GM12878 (cell line): Measurements from ENCODE around the gene TRHDE. TPM values are rescaled to one million over a fixed set of nuclear protein-coding genes. Genes with fewer than 3 reads are reported as not detected.

Experiments used
- ATAC-seq: fragments of 200-7000 bp; cut with Tn5 transposase; 3 replicates; pipeline ENCODE4 v1.9.1; 2020; ENCODE audit warnings: mild to moderate bottlenecking, moderate library complexity
- BruUV-seq: library from RNA; stranded (reverse); fragments of 400-500 nt; replicated peaks from 2 replicates; lab custom pipeline; 2021; lab: Mats Ljungman, UMichigan
- CTCF ChIA-PET: fragments of 300-600 bp; sonication (Branson Sonifier 250); formaldehyde crosslinking; extraction: SDS; loops from one replicate; lab custom pipeline; 2021; ENCODE audit warnings: inconsistent platforms; lab: Yijun Ruan, JAX
- POLR2A ChIA-PET: fragments of 350-600 bp; formaldehyde crosslinking; extraction: SDS; loops from one replicate; lab custom pipeline; 2021; ENCODE audit warnings: inconsistent platforms; lab: Charles Lee
- RAD21 ChIA-PET: fragments of 300-600 bp; sonication (Branson Sonifier 250); formaldehyde crosslinking; loops from one replicate; lab custom pipeline; 2023; ENCODE audit warnings: antibody characterized with exemption; ENCODE audit not compliant: unreplicated experiment; lab: Charles Lee
- SMC1A ChIA-PET: fragments of 300-600 bp; sonication (Branson Sonifier 250); formaldehyde crosslinking; loops from one replicate; lab custom pipeline; 2023; ENCODE audit not compliant: unreplicated experiment, uncharacterized antibody; lab: Charles Lee
- DNase-seq: peaks from one replicate; pipeline ENCODE4 v3.0.0-alpha.2; 2011; ENCODE audit warnings: low read depth, low spot score
- FAIRE-seq: peaks from 3 replicates; lab custom pipeline; 2011; peaks lifted over from hg19 to GRCh38; lab: Jason Lieb, UNC
- H2AFZ ChIP-seq: 2 replicates; pipeline ENCODE4 v1.6.0; 2011; ENCODE audit warnings: low read depth, low read length, control low read depth; ENCODE audit not compliant: control insufficient read depth
- H3K27ac ChIP-seq: 2 replicates; pipeline ENCODE4 v1.5.1; 2011; ENCODE audit warnings: control low read depth; ENCODE audit not compliant: control insufficient read depth, insufficient read depth
- H3K27me3 ChIP-seq, 2 experiments: replicated peaks in 1 of 2; 2 replicates each; pipeline versions ENCODE4 v1.6.0 to v1.6.1; 2011; ENCODE audit warnings: low read length in 1 of 2; ENCODE audit not compliant: control insufficient read depth in 2 of 2, insufficient read depth in 2 of 2
- H3K36me3 ChIP-seq, 2 experiments: 2 replicates each; pipeline ENCODE4 v1.5.1; 2011; ENCODE audit warnings: low read length in 1 of 2; ENCODE audit not compliant: control insufficient read depth in 2 of 2, insufficient read depth in 2 of 2
- H3K4me1 ChIP-seq: 2 replicates; pipeline ENCODE4 v1.6.1; 2011; ENCODE audit warnings: mild to moderate bottlenecking, low read length, moderate library complexity, mixed read lengths; ENCODE audit not compliant: control insufficient read depth, insufficient read depth
- H3K4me2 ChIP-seq: 2 replicates; pipeline ENCODE4 v1.6.0; 2011; ENCODE audit warnings: control low read depth; ENCODE audit not compliant: control insufficient read depth, insufficient read depth
- H3K4me3 ChIP-seq: fragments of 200-600 bp; sonication (generic); 2 replicates; pipeline ENCODE4 v1.5.1; 2016
- H3K79me2 ChIP-seq: 2 replicates; pipeline ENCODE4 v1.6.0; 2011; ENCODE audit warnings: low read length; ENCODE audit not compliant: control insufficient read depth, insufficient read depth
- H3K9ac ChIP-seq: 2 replicates; pipeline ENCODE4 v1.8.0; 2011; ENCODE audit warnings: low read length, control low read depth, mixed read lengths; ENCODE audit not compliant: control insufficient read depth, insufficient read depth
- H3K9me3 ChIP-seq: replicated peaks from 3 replicates; pipeline ENCODE4 v1.5.1; 2011; ENCODE audit warnings: mild to moderate bottlenecking, low read length; ENCODE audit not compliant: control insufficient read depth, insufficient read depth
- H4K20me1 ChIP-seq: 2 replicates; pipeline ENCODE4 v1.6.0; 2011; ENCODE audit not compliant: control insufficient read depth, insufficient read depth
- ATF7 ChIP-seq: fragments of 450-650 bp; IDR thresholded peaks from 2 replicates; pipeline ENCODE4 v1.6.1; 2016; ENCODE audit warnings: low read depth, mild to moderate bottlenecking
- BCLAF1 ChIP-seq: fragments of 450-650 bp; IDR thresholded peaks from 2 replicates; pipeline ENCODE4 v1.6.1; 2017; ENCODE audit warnings: antibody characterized with exemption, mild to moderate bottlenecking, moderate library complexity
- CREB1 ChIP-seq: IDR thresholded peaks from 2 replicates; pipeline ENCODE4 v1.6.1; 2012; ENCODE audit warnings: low read depth, mild to moderate bottlenecking, inconsistent platforms
- EZH2 ChIP-seq: IDR thresholded peaks from 2 replicates; pipeline ENCODE4 v1.6.1; 2012; ENCODE audit warnings: low read depth, mild to moderate bottlenecking, control low read depth, inconsistent platforms, low read length, borderline replicate concordance; ENCODE audit not compliant: control insufficient read depth
- HCFC1 ChIP-seq: fragments of 150-350 bp; IDR thresholded peaks from 2 replicates; pipeline ENCODE4 v1.6.1; 2014; ENCODE audit warnings: low read length
- HDAC6 ChIP-seq: fragments of 200-600 bp; sonication (generic); IDR thresholded peaks from one replicate; pipeline ENCODE4 v1.8.0; 2017; ENCODE audit warnings: antibody characterized with exemption; ENCODE audit not compliant: unreplicated experiment
- KDM1A ChIP-seq: fragments of 200-600 bp; sonication (generic); IDR thresholded peaks from 2 replicates; pipeline ENCODE4 v1.6.1; 2016; ENCODE audit warnings: borderline replicate concordance
- MAX ChIP-seq: IDR thresholded peaks from 2 replicates; pipeline ENCODE4 v1.6.1; 2012; ENCODE audit warnings: low read depth, low read length, improper control_type of control experiment
- NR2C1 ChIP-seq: fragments of 450-650 bp; IDR thresholded peaks from 2 replicates; pipeline ENCODE4 v1.6.1; 2017; ENCODE audit warnings: antibody characterized with exemption, mild to moderate bottlenecking, moderate library complexity
- PAX5 ChIP-seq: IDR thresholded peaks from 2 replicates; pipeline ENCODE4 v1.6.1; 2011; ENCODE audit warnings: low read depth, low read length, borderline replicate concordance
- PML ChIP-seq: IDR thresholded peaks from 2 replicates; pipeline ENCODE4 v1.6.1; 2012; ENCODE audit warnings: low read length, inconsistent platforms
- POLR2A ChIP-seq: IDR thresholded peaks from 2 replicates; pipeline ENCODE4 v1.6.1; 2011; ENCODE audit warnings: low read depth, mild to moderate bottlenecking, low read length
- RAD21 ChIP-seq: IDR thresholded peaks from 2 replicates; pipeline ENCODE4 v1.6.1; 2011; ENCODE audit warnings: mild to moderate bottlenecking, low read depth, low read length, moderate library complexity; ENCODE audit not compliant: insufficient read depth
- RFX5 ChIP-seq: IDR thresholded peaks from 2 replicates; pipeline ENCODE4 v1.6.1; 2011; ENCODE audit warnings: low read depth, low read length, improper control_type of control experiment
- SMAD1 ChIP-seq: fragments of 450-650 bp; IDR thresholded peaks from 2 replicates; pipeline ENCODE4 v1.6.1; 2018; ENCODE audit warnings: mild to moderate bottlenecking, low read depth; ENCODE audit not compliant: partially characterized antibody
- SPI1 ChIP-seq: IDR thresholded peaks from 2 replicates; pipeline ENCODE4 v1.6.1; 2011; ENCODE audit warnings: low read depth, mild to moderate bottlenecking, low read length, moderate library complexity, borderline replicate concordance; ENCODE audit not compliant: insufficient read depth
- SREBF2 ChIP-seq: IDR thresholded peaks from 2 replicates; pipeline ENCODE4 v1.6.1; 2012; ENCODE audit warnings: mild to moderate bottlenecking, low read length
- TARDBP ChIP-seq: IDR thresholded peaks from 2 replicates; pipeline ENCODE4 v1.6.1; 2016; ENCODE audit warnings: borderline replicate concordance
- TBL1XR1 ChIP-seq: IDR thresholded peaks from 2 replicates; pipeline ENCODE4 v1.6.1; 2012; ENCODE audit warnings: low read depth, low read length, improper control_type of control experiment
- in situ Hi-C: fragments of 300-500 bp; cut with MboI; formaldehyde crosslinking; loops from 9 replicates; pipeline ENCODE4 v1.14.3; 2018; ENCODE audit warnings: mixed read lengths
- intact Hi-C: fragments of 100-400 bp; cut with micrococcal nuclease; formaldehyde crosslinking; loops from one replicate; pipeline ENCODE4 v1.14.2; 2022; ENCODE audit not compliant: unreplicated experiment
- polyA plus RNA-seq, 11 experiments: library from polyadenylated mRNA; depleted of rRNA in 4 of 11; unstranded in 6 of 11; stranded (reverse) in 5 of 11; fragments of >200 nt; fragmentation: Nextera tagmentation in 4 of 11; fragmentation: Illumina TruSeq in 1 of 11; extraction: Ambion mirVana in 4 of 11; extraction: Trizol in 1 of 11; gene quantifications; 1 replicate in 1 of 11; 2 replicates in 10 of 11; pipeline versions ENCODE4 v1.2.1 to v1.2.3, GENCODE V29; 2011 to 2016; ENCODE audit warnings: inconsistent platforms in 2 of 11, missing spikeins in 2 of 11, low read depth in 1 of 11
- total RNA-seq, 4 experiments: library from RNA; depleted of rRNA in 3 of 4; stranded (reverse); fragments of >200 nt in 3 of 4; fragmentation: Illumina TruSeq in 1 of 4; extraction: Trizol in 1 of 4; gene quantifications; 2 replicates each; pipeline versions ENCODE4 v1.2.1 to v1.2.3, GENCODE V29; 2013 to 2021
- TF ChIP-seq, protein P1 (sequence below): fragments of 450-650 bp; IDR thresholded peaks from 2 replicates; pipeline ENCODE4 v1.6.1; 2016; ENCODE audit warnings: mild to moderate bottlenecking
- TF ChIP-seq, protein P2 (sequence below): fragments of 450-650 bp; conservative IDR thresholded peaks from 2 replicates; pipeline ENCODE4 v1.6.1; 2017; ENCODE audit warnings: mild to moderate bottlenecking, moderate library complexity

Gene TRHDE
- total and polyA plus RNA-seq, 10 of the 15 experiments (the other 5 are each of a cell fraction or from before 2014, with no cell fraction given) = not detected

GRCh38 chr12:72692338-72692737 lies 420.2 kb downstream of the TRHDE start (continued):
- TF ChIP-seq NR2C1 (no peak), RAD21 (no peak)

GRCh38 chr12:72694193-72694592 lies 422.0 kb downstream of the TRHDE start:
- Histone ChIP-seq H3K4me1 (no peaks in the 10 kb centered on the region), H3K9ac (no peak overlapping the region), H3K4me2 (no peak overlapping the region), H3K36me3 (no peaks in the 10 kb centered on the region), H3K4me3 (no peak overlapping the region), H2AFZ (no peak overlapping the region), H3K79me2 (no peaks in the 10 kb centered on the region), H3K27me3 (no peaks in the 10 kb centered on the region), H3K9me3 (no peaks in the 10 kb centered on the region), H3K27ac (no peak overlapping the region), H4K20me1 (no peaks in the 10 kb centered on the region)
- BruUV-seq = no TSS peak
- ChIA-PET SMC1A (interaction anchor here (1.5 kb wide), 1 partner anchor 17 kb away, joined by 3 read pairs; no protein-coding TSS in a partner anchor), CTCF (no interaction called here), POLR2A (interaction anchor here (0.5 kb wide), 1 partner anchor 1000 kb away, joined by 4 read pairs; no protein-coding TSS in a partner anchor), RAD21 (no interaction called here)
- intact Hi-C loops (no loop called here), in situ Hi-C loops (no loop called here)
- DNase-seq = no peak
- FAIRE-seq = no peak
- ATAC-seq = no peak
- TF ChIP-seq KDM1A = no peak
- TF ChIP-seq CREB1 = no peak
- TF ChIP-seq POLR2A = no peak
- TF ChIP-seq HDAC6 = no peak
- TF ChIP-seq RFX5 = no peak
- TF ChIP-seq HCFC1 = no peak
- TF ChIP-seq, protein P1, sequence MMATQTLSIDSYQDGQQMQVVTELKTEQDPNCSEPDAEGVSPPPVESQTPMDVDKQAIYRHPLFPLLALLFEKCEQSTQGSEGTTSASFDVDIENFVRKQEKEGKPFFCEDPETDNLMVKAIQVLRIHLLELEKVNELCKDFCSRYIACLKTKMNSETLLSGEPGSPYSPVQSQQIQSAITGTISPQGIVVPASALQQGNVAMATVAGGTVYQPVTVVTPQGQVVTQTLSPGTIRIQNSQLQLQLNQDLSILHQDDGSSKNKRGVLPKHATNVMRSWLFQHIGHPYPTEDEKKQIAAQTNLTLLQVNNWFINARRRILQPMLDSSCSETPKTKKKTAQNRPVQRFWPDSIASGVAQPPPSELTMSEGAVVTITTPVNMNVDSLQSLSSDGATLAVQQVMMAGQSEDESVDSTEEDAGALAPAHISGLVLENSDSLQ = no peak
- TF ChIP-seq TARDBP = no peak
- no peak for TF ChIP-seq SMAD1
- TF ChIP-seq SPI1 = no peak
- TF ChIP-seq PML = no peak
- TF ChIP-seq MAX = no peak
- no peak for TF ChIP-seq EZH2
- no peak for TF ChIP-seq BCLAF1
- no peak for TF ChIP-seq SREBF2
- TF ChIP-seq TBL1XR1 = no peak
- TF ChIP-seq, protein P2, sequence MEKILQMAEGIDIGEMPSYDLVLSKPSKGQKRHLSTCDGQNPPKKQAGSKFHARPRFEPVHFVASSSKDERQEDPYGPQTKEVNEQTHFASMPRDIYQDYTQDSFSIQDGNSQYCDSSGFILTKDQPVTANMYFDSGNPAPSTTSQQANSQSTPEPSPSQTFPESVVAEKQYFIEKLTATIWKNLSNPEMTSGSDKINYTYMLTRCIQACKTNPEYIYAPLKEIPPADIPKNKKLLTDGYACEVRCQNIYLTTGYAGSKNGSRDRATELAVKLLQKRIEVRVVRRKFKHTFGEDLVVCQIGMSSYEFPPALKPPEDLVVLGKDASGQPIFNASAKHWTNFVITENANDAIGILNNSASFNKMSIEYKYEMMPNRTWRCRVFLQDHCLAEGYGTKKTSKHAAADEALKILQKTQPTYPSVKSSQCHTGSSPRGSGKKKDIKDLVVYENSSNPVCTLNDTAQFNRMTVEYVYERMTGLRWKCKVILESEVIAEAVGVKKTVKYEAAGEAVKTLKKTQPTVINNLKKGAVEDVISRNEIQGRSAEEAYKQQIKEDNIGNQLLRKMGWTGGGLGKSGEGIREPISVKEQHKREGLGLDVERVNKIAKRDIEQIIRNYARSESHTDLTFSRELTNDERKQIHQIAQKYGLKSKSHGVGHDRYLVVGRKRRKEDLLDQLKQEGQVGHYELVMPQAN = no peak
- TF ChIP-seq PAX5 = no peak
- no peak for TF ChIP-seq ATF7
